Measurements from ENCODE around the gene PLA2G4B.

PLA2G4B gene

GRCh38 chr15:41822471-41822870 lies 16.2 kb upstream of the PLA2G4B start:
- H3K4me3 ChIP-seq (ENCODE audit: low read depth, low read length) = no peak overlapping the region
- H3K9me3 ChIP-seq (ENCODE audit: control insufficient read depth, insufficient read depth, low read length) = no peaks in the 10 kb centered on the region
- H3K27me3 ChIP-seq (ENCODE audit: control insufficient read depth, insufficient read depth, low read length) = no peaks in the 10 kb centered on the region
- peaks cover 25% of the 10 kb centered on the region for H3K36me3 ChIP-seq (ENCODE audit: control insufficient read depth, insufficient read depth, low read length)
- no peak overlapping the region for H3K9ac ChIP-seq (ENCODE audit: low read depth, low read length)
- H3K4me1 ChIP-seq (ENCODE audit: control insufficient read depth, insufficient read depth, low read length) = no peaks in the 10 kb centered on the region

- Histone ChIP-seq H3K36me3 (ENCODE audit: control insufficient read depth, insufficient read depth, low read length) (peaks cover 22% of the 10 kb centered on the region), H3K4me3 (ENCODE audit: low read depth, low read length) (no peak overlapping the region), H3K4me1 (ENCODE audit: control insufficient read depth, insufficient read depth, low read length) (no peaks in the 10 kb centered on the region), H3K9ac (ENCODE audit: low read depth, low read length) (no peak overlapping the region), H3K9me3 (ENCODE audit: control insufficient read depth, insufficient read depth, low read length) (no peaks in the 10 kb centered on the region), H3K27me3 (ENCODE audit: control insufficient read depth, insufficient read depth, low read length) (no peaks in the 10 kb centered on the region)
Observed at GRCh38 chr15:41822957-41823356, 15.7 kb upstream of the PLA2G4B start.

GRCh38 chr15:41823502-41823901 lies 15.1 kb upstream of the PLA2G4B start:
- no peaks in the 10 kb centered on the region for H3K9me3 ChIP-seq (ENCODE audit: control insufficient read depth, insufficient read depth, low read length)
- H3K27me3 ChIP-seq (ENCODE audit: control insufficient read depth, insufficient read depth, low read length) = no peaks in the 10 kb centered on the region
- H3K9ac ChIP-seq (ENCODE audit: low read depth, low read length) = no peak overlapping the region
- H3K4me1 ChIP-seq (ENCODE audit: control insufficient read depth, insufficient read depth, low read length) = no peaks in the 10 kb centered on the region
- H3K4me3 ChIP-seq (ENCODE audit: low read depth, low read length) = no peak overlapping the region
- peaks cover 22% of the 10 kb centered on the region for H3K36me3 ChIP-seq (ENCODE audit: control insufficient read depth, insufficient read depth, low read length)

- Histone ChIP-seq H3K4me3 (ENCODE audit: low read depth, low read length) (no peak overlapping the region), H3K4me1 (ENCODE audit: control insufficient read depth, insufficient read depth, low read length) (no peaks in the 10 kb centered on the region), H3K27me3 (ENCODE audit: control insufficient read depth, insufficient read depth, low read length) (no peaks in the 10 kb centered on the region), H3K9ac (ENCODE audit: low read depth, low read length) (no peak overlapping the region), H3K9me3 (ENCODE audit: control insufficient read depth, insufficient read depth, low read length) (no peaks in the 10 kb centered on the region), H3K36me3 (ENCODE audit: control insufficient read depth, insufficient read depth, low read length) (peaks cover 17% of the 10 kb centered on the region)
Observed at GRCh38 chr15:41824062-41824745, 14.4 kb upstream of the PLA2G4B start.

- peaks cover 17% of the 10 kb centered on the region for H3K36me3 ChIP-seq (ENCODE audit: control insufficient read depth, insufficient read depth, low read length)
- H3K9me3 ChIP-seq (ENCODE audit: control insufficient read depth, insufficient read depth, low read length) = no peaks in the 10 kb centered on the region
- H3K9ac ChIP-seq (ENCODE audit: low read depth, low read length) = no peak overlapping the region
Observed at GRCh38 chr15:41825145-41825544, 13.5 kb upstream of the PLA2G4B start.

GRCh38 chr15:41825572-41826535 lies 12.8 kb upstream of the PLA2G4B start:
- Histone ChIP-seq H3K4me3 (ENCODE audit: low read depth, low read length) (no peak overlapping the region), H3K4me1 (ENCODE audit: control insufficient read depth, insufficient read depth, low read length) (no peaks in the 10 kb centered on the region), H3K27me3 (ENCODE audit: control insufficient read depth, insufficient read depth, low read length) (no peaks in the 10 kb centered on the region), H3K9me3 (ENCODE audit: control insufficient read depth, insufficient read depth, low read length) (no peaks in the 10 kb centered on the region), H3K9ac (ENCODE audit: low read depth, low read length) (no peak overlapping the region), H3K36me3 (ENCODE audit: control insufficient read depth, insufficient read depth, low read length) (peaks cover 17% of the 10 kb centered on the region)

More at GRCh38 chr15:41825145-41825544, 13.5 kb upstream of the PLA2G4B start:
- no peak overlapping the region for H3K4me3 ChIP-seq (ENCODE audit: low read depth, low read length)
- H3K4me1 ChIP-seq (ENCODE audit: control insufficient read depth, insufficient read depth, low read length) = no peaks in the 10 kb centered on the region
- H3K27me3 ChIP-seq (ENCODE audit: control insufficient read depth, insufficient read depth, low read length) = no peaks in the 10 kb centered on the region

- Histone ChIP-seq H3K9ac (ENCODE audit: low read depth, low read length) (no peak overlapping the region), H3K4me3 (ENCODE audit: low read depth, low read length) (peak overlapping the region; percentile 60), H3K36me3 (ENCODE audit: control insufficient read depth, insufficient read depth, low read length) (peaks cover 18% of the 10 kb centered on the region), H3K27me3 (ENCODE audit: control insufficient read depth, insufficient read depth, low read length) (no peaks in the 10 kb centered on the region), H3K4me1 (ENCODE audit: control insufficient read depth, insufficient read depth, low read length) (no peaks in the 10 kb centered on the region), H3K9me3 (ENCODE audit: control insufficient read depth, insufficient read depth, low read length) (no peaks in the 10 kb centered on the region)
Observed at GRCh38 chr15:41827290-41827879, 11.3 kb upstream of the PLA2G4B start.

GRCh38 chr15:41827880-41828806 lies 10.5 kb upstream of the PLA2G4B start, which contains the start of gene JMJD7:
TSS of gene JMJD7 (plus strand) at chr15:41828092. CDS start at chr15:41828125, 33 bp downstream.
- H3K4me1 ChIP-seq (ENCODE audit: control insufficient read depth, insufficient read depth, low read length) = no peaks in the 10 kb centered on the region

GRCh38 chr15:41828807-41829141 lies 9.9 kb upstream of the PLA2G4B start:
- Histone ChIP-seq H3K9me3 (ENCODE audit: control insufficient read depth, insufficient read depth, low read length) (no peaks in the 10 kb centered on the region), H3K9ac (ENCODE audit: low read depth, low read length) (no peak overlapping the region), H3K27me3 (ENCODE audit: control insufficient read depth, insufficient read depth, low read length) (no peaks in the 10 kb centered on the region), H3K4me1 (ENCODE audit: control insufficient read depth, insufficient read depth, low read length) (no peaks in the 10 kb centered on the region), H3K4me3 (ENCODE audit: low read depth, low read length) (peak overlapping the region; percentile 91), H3K36me3 (ENCODE audit: control insufficient read depth, insufficient read depth, low read length) (peaks cover 10% of the 10 kb centered on the region)

More at GRCh38 chr15:41827880-41828806, 10.5 kb upstream of the PLA2G4B start, which contains the start of gene JMJD7:
- Histone ChIP-seq H3K9me3 (ENCODE audit: control insufficient read depth, insufficient read depth, low read length) (no peaks in the 10 kb centered on the region), H3K27me3 (ENCODE audit: control insufficient read depth, insufficient read depth, low read length) (no peaks in the 10 kb centered on the region), H3K9ac (ENCODE audit: low read depth, low read length) (peak within 1 kb of the TSS; percentile 70), H3K36me3 (ENCODE audit: control insufficient read depth, insufficient read depth, low read length) (peaks cover 13% of the 10 kb centered on the region), H3K4me3 (ENCODE audit: low read depth, low read length) (peak within 1 kb of the TSS; percentile 91)

GRCh38 chr15:41829959-41830646 lies 8.5 kb upstream of the PLA2G4B start:
- no peaks in the 10 kb centered on the region for H3K4me1 ChIP-seq (ENCODE audit: control insufficient read depth, insufficient read depth, low read length)
- H3K9ac ChIP-seq (ENCODE audit: low read depth, low read length) = no peak overlapping the region
- no peaks in the 10 kb centered on the region for H3K27me3 ChIP-seq (ENCODE audit: control insufficient read depth, insufficient read depth, low read length)
- no peak overlapping the region for H3K4me3 ChIP-seq (ENCODE audit: low read depth, low read length)
- H3K9me3 ChIP-seq (ENCODE audit: control insufficient read depth, insufficient read depth, low read length) = no peaks in the 10 kb centered on the region
- H3K36me3 ChIP-seq (ENCODE audit: control insufficient read depth, insufficient read depth, low read length) = peaks cover 4% of the 10 kb centered on the region

Data from iPS-15b (cell line).